Kidney (tissue), 14 donors: ENCODE results near the gene AFF4. TPM values are rescaled to one million over a fixed set of nuclear protein-coding genes. Genes with fewer than 3 reads are reported as not detected.

ENCODE experiments used
- DNase-seq, 5 donors: peaks; one replicate each; pipeline ENCODE4 v3.0.0-alpha.2; 2013 to 2020
- FAIRE-seq: peaks from 2 replicates; lab custom pipeline; 2012; peaks lifted over from hg19 to GRCh38; lab: Jason Lieb, UNC
- H3K27ac ChIP-seq, 2 donors: one replicate each; pipeline ENCODE4 v1.7.0; 2013; ENCODE audit warnings: low read depth in 2 of 2, low read length in 2 of 2, inconsistent platforms in 1 of 2
- H3K27me3 ChIP-seq: one replicate; pipeline ENCODE4 v1.7.1; 2013; ENCODE audit warnings: low read length, inconsistent platforms; ENCODE audit not compliant: control insufficient read depth, insufficient read depth
- H3K36me3 ChIP-seq, 3 donors: one replicate each; pipeline versions ENCODE4 v1.7.0 to v1.7.1; 2013; ENCODE audit warnings: low read length in 3 of 3, control low read depth in 1 of 3, inconsistent platforms in 1 of 3; ENCODE audit not compliant: insufficient read depth in 3 of 3, control insufficient read depth in 2 of 3
- H3K4me1 ChIP-seq, 3 donors: one replicate each; pipeline versions ENCODE4 v1.7.0 to v1.7.1; 2013; ENCODE audit warnings: low read length in 3 of 3, inconsistent platforms in 1 of 3, low read depth in 1 of 3; ENCODE audit not compliant: control insufficient read depth in 2 of 3, insufficient read depth in 2 of 3
- H3K4me3 ChIP-seq, 3 donors: one replicate each; pipeline versions ENCODE4 v1.7.0 to v1.8.1; 2013; ENCODE audit warnings: low read length in 3 of 3, control low read depth in 1 of 3, inconsistent platforms in 1 of 3
- H3K9ac ChIP-seq, 3 donors: one replicate each; pipeline versions ENCODE4 v1.7.0 to v1.7.1; 2013; ENCODE audit warnings: low read length in 3 of 3, control low read depth in 1 of 3, inconsistent platforms in 1 of 3
- H3K9me3 ChIP-seq, 3 donors: one replicate each; pipeline versions ENCODE4 v1.7.0 to v1.7.1; 2013; ENCODE audit warnings: low read length in 3 of 3, control low read depth in 1 of 3, inconsistent platforms in 1 of 3; ENCODE audit not compliant: control insufficient read depth in 2 of 3, insufficient read depth in 1 of 3
- CTCF ChIP-seq: IDR thresholded peaks from 3 replicates; pipeline ENCODE4 v1.5.1; 2012; ENCODE audit warnings: mild to moderate bottlenecking, moderate library complexity, borderline replicate concordance; ENCODE audit not compliant: insufficient read depth; ENCODE audit errors: extremely low read depth
- intact Hi-C: fragments of 100-400 bp; cut with DNase I; formaldehyde crosslinking; loops from one replicate; pipeline ENCODE4 v1.11.1; 2022
- polyA plus RNA-seq: library from polyadenylated mRNA; stranded (reverse); fragments of 350-450 nt; fragmentation: Illumina TruSeq; extraction: RNeasy Lipid Tissue Mini Kit (QIAGEN cat#74804); gene quantifications from one replicate; pipeline ENCODE4 v1.2.3, GENCODE V29; 2014; ENCODE audit warnings: low read depth, low replicate concordance; ENCODE audit not compliant: insufficient read depth
- total RNA-seq: library from RNA; stranded (reverse); fragmentation: NEBNext Ultra II Directional; extraction: Animal tissue kit (Norgen Biotek cat#: 25700); gene quantifications from one replicate; pipeline ENCODE4 v1.2.1, GENCODE V29; 2021
- donor health status: control.
- donor health status: control.
- donor health status: control.
- donor health status: control.
- donor health status: control.
- donor health status: DM: yes; HTN: yes; CAD: no.
- donor health status: Normal renal cell carcinoma (clear cell type).

AFF4 gene
- total and polyA plus RNA-seq, 2 donors from 2014 or later, result 8.8 to 83.7 TPM

- Histone ChIP-seq H3K27ac (peak overlapping the region in 1 of 2 donors; percentile 18), H3K9me3 (no peaks in the 10 kb centered on the region), H3K36me3 (peaks cover 7 to 36% (median 22%) of the 10 kb centered on the region in 3 donors), H3K27me3 (no peaks in the 10 kb centered on the region), H3K9ac (no peak overlapping the region), H3K4me3 (no peak overlapping the region), H3K4me1 (peaks cover 0 to 20% (median 5%) of the 10 kb centered on the region in 3 donors)
- FAIRE-seq (no peak), DNase-seq (peak in 1 of 5 donors; percentile 60)
- TF ChIP-seq CTCF, result no peak
- intact Hi-C loops, result no loop called here
Measured at GRCh38 chr5:132877938-132878337, 85.5 kb downstream of the AFF4 start.

GRCh38 chr5:132877466-132877865, 86.0 kb downstream of the AFF4 start:
- Histone ChIP-seq H3K27me3 (no peaks in the 10 kb centered on the region), H3K4me3 (no peak overlapping the region), H3K9me3 (no peaks in the 10 kb centered on the region), H3K9ac (no peak overlapping the region), H3K27ac (peak overlapping the region in 1 of 2 donors; percentile 18), H3K36me3 (peaks cover 7 to 36% (median 22%) of the 10 kb centered on the region in 3 donors), H3K4me1 (peaks cover 0 to 24% (median 7%) of the 10 kb centered on the region in 3 donors)
- no peak for TF ChIP-seq CTCF
- intact Hi-C loops, result no loop called here
- no peak for FAIRE-seq
- DNase-seq, result no peak

- intact Hi-C loops, result no loop called here
- FAIRE-seq, result no peak
- DNase-seq, result no peak
- Histone ChIP-seq H3K27ac (peak overlapping the region in 1 of 2 donors; percentile 1), H3K4me3 (no peak overlapping the region), H3K4me1 (peaks cover 0 to 33% (median 11%) of the 10 kb centered on the region in 3 donors), H3K36me3 (peaks cover 11 to 36% (median 25%) of the 10 kb centered on the region in 3 donors), H3K9ac (no peak overlapping the region), H3K27me3 (no peaks in the 10 kb centered on the region), H3K9me3 (no peaks in the 10 kb centered on the region)
- TF ChIP-seq CTCF, result no peak
Measured at GRCh38 chr5:132876020-132876759, 87.2 kb downstream of the AFF4 start.
